ENCODE data around the gene ANXA11.
"Not testable (repeated sequence)": the region's sequence is repeated elsewhere in the genome, so short reads cannot be mapped to it uniquely, and the experiment has no call there.

The ANXA11 gene

DNA sequence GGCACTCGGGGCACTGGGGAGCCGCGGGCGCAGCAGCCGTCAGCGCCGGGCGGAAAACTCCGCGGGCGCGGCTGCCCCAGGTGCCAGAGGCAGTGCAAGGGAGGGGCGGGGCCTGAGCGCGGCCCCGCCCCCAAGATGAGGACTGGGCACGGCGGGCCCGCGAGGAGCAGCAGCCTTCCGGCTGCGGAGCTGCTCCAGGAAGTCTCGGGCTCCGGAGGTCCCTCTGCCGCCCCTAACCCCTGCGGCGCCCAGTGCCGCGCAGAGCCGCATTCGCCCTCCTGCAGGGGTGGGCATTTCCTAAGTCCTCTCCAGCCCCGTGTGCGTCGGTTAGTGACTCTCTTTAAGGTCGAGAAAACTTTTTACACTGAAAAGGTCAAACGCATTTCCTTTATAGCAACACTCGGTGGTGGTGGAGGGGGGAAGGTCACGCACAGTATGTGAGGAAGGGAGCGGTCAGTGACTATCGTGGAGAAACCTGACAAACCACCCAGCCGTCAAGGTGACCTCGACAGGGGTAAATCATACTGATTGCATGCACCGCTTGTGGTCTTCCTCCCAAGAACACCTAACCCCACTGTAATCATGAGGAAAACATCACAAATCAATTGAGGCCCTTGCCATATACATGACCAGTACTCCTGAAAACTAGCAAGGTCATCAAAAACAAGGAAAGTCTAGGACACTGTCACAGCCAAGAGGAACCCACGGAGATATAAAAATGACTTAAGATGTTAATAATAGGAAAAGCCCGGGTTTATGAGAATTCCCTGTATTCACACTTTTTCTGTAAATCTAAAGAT, at the start of gene ANXA11:
Gene ANXA11 (minus strand): TSS at position 61 of the 800 bp plus-strand sequence. CDS start 32,676 bp downstream, outside the sequence.
- Histone ChIP-seq H3K9ac (ENCODE audit: low read depth, low read length) (peak within 1 kb of the TSS; percentile 65; the same call in 1 of the 2 replicates), H3K9me3 (ENCODE audit: insufficient read depth, low read depth, low read length) (no peaks in the 10 kb centered on the region), H3K36me3 (ENCODE audit: insufficient read depth, low read depth, low read length) (no peaks in the 10 kb centered on the region), H3K4me3 (ENCODE audit: low read length) (peak within 1 kb of the TSS; percentile 72), H3K27me3 (ENCODE audit: insufficient read depth, low read length) (peaks cover 44% of the 10 kb centered on the region), H3K27ac (ENCODE audit: low read length) (no peak within 1 kb of the TSS), H3K4me1 (ENCODE audit: insufficient read depth, low read length) (peaks cover 19% of the 10 kb centered on the region)

DNA sequence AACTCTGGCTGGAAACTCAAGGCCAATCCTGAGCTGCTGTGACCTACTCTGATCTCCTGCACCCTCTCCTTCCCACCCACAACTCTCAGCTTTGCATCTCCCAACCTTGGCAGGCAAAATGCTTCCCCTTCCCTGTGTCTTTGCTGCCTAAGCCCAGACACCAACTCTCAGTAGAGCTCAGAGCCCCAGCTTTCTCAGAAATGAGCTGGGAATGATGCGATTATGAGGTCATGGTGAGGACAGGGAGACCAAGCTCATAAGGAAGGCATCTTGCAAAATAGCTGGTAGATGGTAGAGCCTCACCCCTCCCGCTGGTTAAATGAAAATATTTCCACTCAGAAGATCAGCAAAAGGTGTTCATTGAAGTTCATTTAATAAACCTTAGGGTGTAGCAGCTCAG, 49.4 kb upstream of the ANXA11 start:
- H3K27ac ChIP-seq (ENCODE audit: low read length); H3K9me3 ChIP-seq (ENCODE audit: insufficient read depth, low read depth, low read length); H3K4me3 ChIP-seq (ENCODE audit: low read length); H3K4me1 ChIP-seq (ENCODE audit: insufficient read depth, low read length); H3K36me3 ChIP-seq (ENCODE audit: insufficient read depth, low read depth, low read length); H3K27me3 ChIP-seq (ENCODE audit: insufficient read depth, low read length); H3K9ac ChIP-seq (ENCODE audit: low read depth, low read length): not testable (repeated sequence)

DNA sequence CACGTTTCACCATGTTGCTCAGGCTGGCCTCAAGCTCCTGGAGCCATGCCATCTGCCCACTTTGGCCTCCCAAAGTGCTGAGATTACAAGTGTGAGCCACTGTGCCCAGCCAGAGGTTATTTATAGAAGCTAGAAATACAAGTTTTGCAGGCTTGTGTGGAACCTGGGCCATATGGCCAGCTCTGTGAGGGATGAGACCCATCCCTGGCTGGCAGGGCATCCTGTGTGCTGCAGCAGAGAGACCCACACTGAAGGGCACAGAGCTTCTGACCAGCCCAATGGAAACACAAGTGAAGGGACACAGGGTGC, 48.6 kb upstream of the ANXA11 start:
- H3K4me3 ChIP-seq (ENCODE audit: low read length); H3K27ac ChIP-seq (ENCODE audit: low read length); H3K4me1 ChIP-seq (ENCODE audit: insufficient read depth, low read length); H3K9ac ChIP-seq (ENCODE audit: low read depth, low read length); H3K9me3 ChIP-seq (ENCODE audit: insufficient read depth, low read depth, low read length); H3K27me3 ChIP-seq (ENCODE audit: insufficient read depth, low read length); H3K36me3 ChIP-seq (ENCODE audit: insufficient read depth, low read depth, low read length): not testable (repeated sequence)

DNA sequence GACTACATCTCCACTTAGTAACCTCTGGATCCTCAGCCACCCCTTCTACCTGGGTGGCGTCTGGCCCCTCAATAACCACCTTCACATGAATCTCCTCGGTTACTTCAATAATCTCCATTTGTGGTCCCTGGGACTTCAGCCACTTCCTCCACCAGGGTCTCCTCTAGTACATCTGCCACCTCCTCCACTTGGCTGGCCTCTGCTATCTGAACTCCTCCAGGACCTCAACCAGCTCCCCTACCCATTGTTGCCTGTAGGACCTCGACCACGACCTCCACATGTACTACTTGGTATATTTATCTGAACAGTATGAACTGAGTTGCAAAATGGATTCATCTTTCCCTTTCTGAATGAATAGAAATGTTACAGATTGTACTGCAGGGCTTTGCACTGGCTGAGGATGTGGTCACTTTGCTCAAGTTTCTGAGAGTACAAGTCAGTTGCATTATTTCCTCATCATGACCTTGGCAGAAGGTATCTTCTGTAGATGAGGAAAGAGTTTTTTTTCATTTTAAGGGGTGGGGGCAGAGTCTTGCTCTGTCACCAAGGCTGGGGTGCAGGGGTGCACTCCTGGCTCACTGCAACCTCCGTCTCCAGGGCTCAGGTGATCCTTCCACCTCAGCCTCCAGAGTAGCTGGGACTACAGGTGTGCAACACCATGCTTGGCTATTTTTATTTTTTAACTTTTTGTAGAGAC, 48.1 kb upstream of the ANXA11 start:
- H3K36me3 ChIP-seq (ENCODE audit: insufficient read depth, low read depth, low read length), result no peaks in the 10 kb centered on the region
- H3K9me3 ChIP-seq (ENCODE audit: insufficient read depth, low read depth, low read length), result no peaks in the 10 kb centered on the region
- H3K9ac ChIP-seq (ENCODE audit: low read depth, low read length), result no peak overlapping the region
- no peak overlapping the region for H3K4me3 ChIP-seq (ENCODE audit: low read length)
- no peak overlapping the region for H3K27ac ChIP-seq (ENCODE audit: low read length)
- H3K4me1 ChIP-seq (ENCODE audit: insufficient read depth, low read length), result no peaks in the 10 kb centered on the region; the same call in 1 of the 2 replicates
- no peaks in the 10 kb centered on the region for H3K27me3 ChIP-seq (ENCODE audit: insufficient read depth, low read length)

DNA sequence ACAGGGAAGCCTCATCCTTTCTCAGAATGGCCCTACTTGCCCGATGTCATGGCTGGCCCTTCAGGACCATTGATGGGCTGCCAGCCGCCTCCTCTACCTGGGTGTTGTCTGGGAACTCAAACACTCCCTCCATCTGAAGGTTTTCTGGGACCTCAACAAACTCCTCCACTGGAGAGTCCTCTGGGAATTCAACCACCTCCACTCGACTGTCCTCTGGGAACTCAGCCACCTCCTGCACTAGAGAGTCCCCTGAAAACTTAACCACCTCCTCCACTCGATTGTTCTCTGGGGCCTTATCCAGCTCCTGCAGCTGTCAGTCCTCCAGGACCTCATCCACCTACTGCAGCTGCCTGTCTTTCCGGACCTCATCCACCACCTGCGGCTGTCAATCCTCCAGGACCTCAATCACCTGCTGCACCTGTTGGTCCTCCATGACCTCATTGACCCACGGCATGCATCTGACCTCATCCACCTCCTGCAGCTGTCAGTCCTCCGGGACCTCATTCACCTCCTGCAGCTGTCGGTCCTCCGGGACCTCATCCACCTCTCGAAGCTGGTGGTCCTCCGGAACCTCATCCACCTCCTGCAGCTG, 47.1 kb upstream of the ANXA11 start:
- Histone ChIP-seq H3K4me3 (ENCODE audit: low read length) (no peak overlapping the region), H3K27me3 (ENCODE audit: insufficient read depth, low read length) (no peaks in the 10 kb centered on the region), H3K27ac (ENCODE audit: low read length) (no peak overlapping the region), H3K36me3 (ENCODE audit: insufficient read depth, low read depth, low read length) (no peaks in the 10 kb centered on the region), H3K9me3 (ENCODE audit: insufficient read depth, low read depth, low read length) (no peaks in the 10 kb centered on the region), H3K4me1 (ENCODE audit: insufficient read depth, low read length) (no peaks in the 10 kb centered on the region; the same call in 1 of the 2 replicates), H3K9ac (ENCODE audit: low read depth, low read length) (no peak overlapping the region)

DNA sequence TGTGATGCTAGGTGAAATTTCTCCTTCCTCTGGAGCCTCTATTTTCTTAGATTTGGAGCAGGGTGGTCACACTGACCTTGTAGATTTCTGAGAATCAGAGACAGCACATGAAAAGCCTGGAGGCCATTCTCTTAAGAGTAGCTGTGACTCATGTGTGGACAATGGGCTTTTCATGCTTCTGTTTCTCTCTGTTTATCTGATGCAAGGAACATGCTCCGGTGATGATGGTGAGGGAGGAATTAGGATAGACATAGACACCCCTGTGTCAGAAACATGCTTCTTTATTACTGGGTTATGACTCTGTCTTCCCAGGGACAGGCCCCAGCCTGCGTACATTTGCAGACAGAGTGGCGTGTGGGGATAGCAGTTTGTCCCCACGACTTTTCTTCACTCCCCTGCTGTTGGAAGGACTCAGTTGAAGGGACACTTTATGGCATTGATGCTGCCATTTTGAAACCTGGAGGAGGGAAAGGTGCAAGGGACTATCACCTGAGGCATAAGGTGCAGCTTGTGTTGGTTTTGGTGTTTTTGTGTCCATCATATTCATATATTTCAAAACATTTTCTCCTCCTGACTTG, 46.5 kb upstream of the ANXA11 start:
- H3K27ac ChIP-seq (ENCODE audit: low read length); H3K9ac ChIP-seq (ENCODE audit: low read depth, low read length); H3K9me3 ChIP-seq (ENCODE audit: insufficient read depth, low read depth, low read length); H3K36me3 ChIP-seq (ENCODE audit: insufficient read depth, low read depth, low read length); H3K4me1 ChIP-seq (ENCODE audit: insufficient read depth, low read length); H3K4me3 ChIP-seq (ENCODE audit: low read length); H3K27me3 ChIP-seq (ENCODE audit: insufficient read depth, low read length): not testable (repeated sequence)

DNA sequence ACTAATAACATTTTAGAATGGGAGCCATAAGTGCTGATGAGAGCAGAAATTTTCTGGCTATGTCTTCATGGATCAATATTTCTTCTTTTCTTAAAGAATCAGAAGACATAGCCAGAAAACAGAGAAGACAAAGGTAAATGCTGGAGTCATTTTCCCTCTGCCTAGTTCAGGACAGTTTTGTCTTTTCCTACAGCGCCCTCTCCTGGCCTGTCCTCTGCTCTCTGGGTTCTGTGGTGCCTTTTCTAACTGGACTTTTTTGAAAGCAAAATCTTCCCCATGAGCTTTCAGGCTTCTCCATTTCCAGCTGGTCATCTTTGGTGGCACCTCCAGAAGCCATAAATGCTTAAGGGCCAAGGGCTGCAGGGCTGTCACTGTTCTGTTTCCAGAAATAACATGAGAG, 45.1 kb upstream of the ANXA11 start:
- not testable (repeated sequence) for H3K36me3 ChIP-seq (ENCODE audit: insufficient read depth, low read depth, low read length); H3K9me3 ChIP-seq (ENCODE audit: insufficient read depth, low read depth, low read length); H3K27me3 ChIP-seq (ENCODE audit: insufficient read depth, low read length); H3K4me3 ChIP-seq (ENCODE audit: low read length); H3K4me1 ChIP-seq (ENCODE audit: insufficient read depth, low read length); H3K9ac ChIP-seq (ENCODE audit: low read depth, low read length); H3K27ac ChIP-seq (ENCODE audit: low read length)

DNA sequence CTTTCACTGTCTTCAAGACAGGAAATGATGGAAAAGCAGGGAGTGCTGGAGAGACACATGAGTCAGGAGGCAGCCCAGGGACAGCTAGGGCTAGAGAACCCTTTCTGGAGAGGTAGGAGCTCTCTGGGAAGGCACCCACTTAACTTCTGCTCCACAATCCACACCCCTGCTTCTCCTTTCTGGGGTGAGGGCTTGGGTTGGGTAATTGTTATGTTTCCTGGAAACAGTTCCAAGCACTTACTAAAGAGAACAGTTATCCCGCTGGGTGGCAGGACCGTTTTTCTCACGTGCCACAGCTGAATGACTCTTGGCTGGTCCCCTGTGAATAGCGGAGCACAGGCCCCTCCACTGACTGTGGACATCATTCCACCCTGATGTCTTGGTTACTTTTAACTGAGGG, 44.6 kb upstream of the ANXA11 start:
- H3K4me3 ChIP-seq (ENCODE audit: low read length); H3K27me3 ChIP-seq (ENCODE audit: insufficient read depth, low read length); H3K9me3 ChIP-seq (ENCODE audit: insufficient read depth, low read depth, low read length); H3K9ac ChIP-seq (ENCODE audit: low read depth, low read length); H3K27ac ChIP-seq (ENCODE audit: low read length); H3K36me3 ChIP-seq (ENCODE audit: insufficient read depth, low read depth, low read length); H3K4me1 ChIP-seq (ENCODE audit: insufficient read depth, low read length): not testable (repeated sequence)

DNA sequence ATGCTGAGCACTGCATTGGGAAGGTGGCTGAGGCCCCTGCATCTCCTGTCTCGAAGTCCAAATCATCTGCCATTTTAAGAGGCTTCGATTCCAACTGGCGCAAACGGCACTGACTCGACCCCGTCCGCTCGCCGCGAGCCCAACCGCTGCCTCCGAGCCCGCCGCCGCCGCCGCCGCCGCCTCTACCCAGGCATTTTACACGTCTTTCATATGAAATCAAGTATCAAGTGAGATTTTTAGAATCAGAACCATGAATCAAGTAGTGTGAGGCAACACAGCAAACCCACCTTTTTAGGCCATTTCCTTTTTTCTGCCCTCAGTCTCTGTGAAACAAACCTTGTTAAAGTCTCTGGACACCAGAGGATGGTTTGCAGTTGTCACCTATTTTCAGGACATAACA, 42.3 kb upstream of the ANXA11 start:
- not testable (repeated sequence) for H3K27me3 ChIP-seq (ENCODE audit: insufficient read depth, low read length); H3K36me3 ChIP-seq (ENCODE audit: insufficient read depth, low read depth, low read length); H3K27ac ChIP-seq (ENCODE audit: low read length); H3K9ac ChIP-seq (ENCODE audit: low read depth, low read length); H3K9me3 ChIP-seq (ENCODE audit: insufficient read depth, low read depth, low read length); H3K4me3 ChIP-seq (ENCODE audit: low read length); H3K4me1 ChIP-seq (ENCODE audit: insufficient read depth, low read length)

DNA sequence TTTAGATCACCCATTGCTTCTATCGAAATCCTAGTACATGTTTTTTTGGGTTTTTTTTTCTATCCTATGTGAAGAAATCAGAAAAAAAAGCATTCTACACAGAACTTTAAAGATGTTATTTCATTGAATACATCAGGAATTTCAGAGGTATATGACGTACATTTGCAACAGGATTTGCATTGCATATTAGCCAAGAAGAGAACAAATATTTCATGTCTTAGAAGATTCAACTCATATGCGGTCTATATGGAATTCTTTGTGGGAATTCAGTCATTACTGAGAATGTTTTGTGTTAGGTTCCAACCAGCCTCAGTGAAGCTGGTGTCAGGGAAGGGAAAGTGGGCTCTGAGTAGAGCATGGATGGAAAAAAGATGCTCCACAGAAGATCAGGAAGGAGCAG, 39.0 kb upstream of the ANXA11 start:
- not testable (repeated sequence) for H3K9ac ChIP-seq (ENCODE audit: low read depth, low read length); H3K4me3 ChIP-seq (ENCODE audit: low read length); H3K9me3 ChIP-seq (ENCODE audit: insufficient read depth, low read depth, low read length); H3K27me3 ChIP-seq (ENCODE audit: insufficient read depth, low read length); H3K36me3 ChIP-seq (ENCODE audit: insufficient read depth, low read depth, low read length); H3K27ac ChIP-seq (ENCODE audit: low read length); H3K4me1 ChIP-seq (ENCODE audit: insufficient read depth, low read length)

DNA sequence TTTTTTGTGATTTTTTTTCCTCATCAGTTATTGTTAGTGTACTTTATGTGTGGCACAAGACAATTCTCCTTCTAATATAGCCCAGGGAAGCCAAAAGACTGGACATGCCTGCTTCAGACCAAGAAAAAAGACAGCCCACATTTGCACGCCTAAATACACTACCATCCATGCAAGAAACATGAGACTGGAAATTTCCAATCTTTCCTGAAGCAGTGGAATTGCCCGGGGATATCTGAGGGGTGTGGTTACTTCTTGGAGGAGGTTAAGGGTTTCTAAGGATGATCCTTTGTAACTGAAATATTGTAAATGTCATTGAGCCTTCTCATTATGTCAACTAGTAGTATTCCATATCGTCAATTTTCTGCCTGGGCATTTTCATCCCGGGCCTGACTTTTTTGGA, 37.0 kb upstream of the ANXA11 start:
- H3K27me3 ChIP-seq (ENCODE audit: insufficient read depth, low read length); H3K9me3 ChIP-seq (ENCODE audit: insufficient read depth, low read depth, low read length); H3K4me3 ChIP-seq (ENCODE audit: low read length); H3K9ac ChIP-seq (ENCODE audit: low read depth, low read length); H3K36me3 ChIP-seq (ENCODE audit: insufficient read depth, low read depth, low read length); H3K27ac ChIP-seq (ENCODE audit: low read length); H3K4me1 ChIP-seq (ENCODE audit: insufficient read depth, low read length): not testable (repeated sequence)

DNA sequence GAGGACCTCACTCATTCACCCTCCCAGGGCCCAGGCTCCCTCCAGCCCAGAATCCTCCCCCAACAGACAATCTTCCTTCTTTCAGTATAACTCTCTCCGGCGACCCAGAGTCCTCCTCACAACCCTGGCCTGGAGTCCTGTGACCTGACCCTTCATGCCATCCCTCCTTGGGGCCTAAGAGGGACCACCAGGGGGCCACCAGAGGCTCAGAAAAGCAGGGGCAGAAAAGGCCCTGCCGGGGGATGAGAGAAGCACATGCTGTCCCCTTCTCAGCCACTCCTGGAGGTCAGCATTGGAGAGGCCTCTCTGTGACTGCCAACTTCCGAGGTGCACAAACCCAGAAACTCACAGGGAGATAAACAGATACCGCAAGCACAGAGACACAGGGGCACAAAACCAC, 31.1 kb upstream of the ANXA11 start:
- not testable (repeated sequence) for H3K4me3 ChIP-seq (ENCODE audit: low read length); H3K4me1 ChIP-seq (ENCODE audit: insufficient read depth, low read length); H3K27ac ChIP-seq (ENCODE audit: low read length); H3K36me3 ChIP-seq (ENCODE audit: insufficient read depth, low read depth, low read length); H3K9me3 ChIP-seq (ENCODE audit: insufficient read depth, low read depth, low read length); H3K9ac ChIP-seq (ENCODE audit: low read depth, low read length); H3K27me3 ChIP-seq (ENCODE audit: insufficient read depth, low read length)

All from iPS-20b (cell line).